ENCODE measurements around the gene ADGRF5.

- no peak for TF ChIP-seq CTCF (IDR thresholded peaks at IDR 0.05; ENCODE audit: low read length)
- no peak for TF ChIP-seq EZH2 (optimal IDR thresholded peaks at IDR 0.05; ENCODE audit: low read depth, low read length)
Observed at GRCh38 chr6:46963039-46963438, 41.3 kb upstream of the ADGRF5 start.

Measured in MM.1S (cell line).